ENCODE measurements around the gene SMIM7. TPM values are rescaled to one million over a fixed set of nuclear protein-coding genes. Genes with fewer than 3 reads are reported as not detected.

SMIM7 gene
- total and polyA plus RNA-seq, 11 donors = 27.1 to 73.1 (median 45.2) TPM

GRCh38 chr19:16599655-16600346 lies 60.1 kb downstream of the SMIM7 start:
- Histone ChIP-seq H3K4me3 (no peak overlapping the region), H3K27me3 (no peaks in the 10 kb centered on the region), H3K4me1 (peaks cover 5 to 91% (median 41%) of the 10 kb centered on the region in 12 donors), H3K27ac (no peak overlapping the region), H3K36me3 (no peaks in the 10 kb centered on the region), H3K9me3 (no peaks in the 10 kb centered on the region)
- WGBS, 4 donors = 82 to 94% (median 83%) methylated on average over 5 to 6 of the region's 6 CpGs
- intact Hi-C loops (cut with DNase I) = no loop called here
- TF ChIP-seq CTCF (IDR thresholded peaks at IDR 0.05) (no peak), POLR2A (IDR thresholded peaks at IDR 0.05) (no peak)
- peak in 1 of 4 donors; percentile 5 for ATAC-seq
- DNase-seq = peak in 1 of 5 donors; percentile 5

GRCh38 chr19:16598848-16599247 lies 61.1 kb downstream of the SMIM7 start:
- no peak for TF ChIP-seq CTCF (IDR thresholded peaks at IDR 0.05)
- no peak for TF ChIP-seq POLR2A (IDR thresholded peaks at IDR 0.05)
- Histone ChIP-seq H3K4me3 (no peak overlapping the region), H3K9me3 (no peaks in the 10 kb centered on the region), H3K4me1 (peaks cover 5 to 91% (median 47%) of the 10 kb centered on the region in 12 donors), H3K27ac (peak overlapping the region in 1 of 12 donors; percentile 25), H3K36me3 (no peaks in the 10 kb centered on the region), H3K27me3 (no peaks in the 10 kb centered on the region)
- intact Hi-C loops (cut with DNase I) = no loop called here
- ATAC-seq (peak in 2 of 4 donors; percentile 40 to 48), DNase-seq (no peak)
- 39 to 53% (median 49%) methylated on average over 4 of the region's 4 CpGs for WGBS, 4 donors

GRCh38 chr19:16596399-16596798 lies 63.5 kb downstream of the SMIM7 start:
- Histone ChIP-seq H3K4me1 (peaks cover 5 to 91% (median 48%) of the 10 kb centered on the region in 12 donors), H3K36me3 (no peaks in the 10 kb centered on the region), H3K27me3 (no peaks in the 10 kb centered on the region), H3K27ac (no peak overlapping the region), H3K9me3 (no peaks in the 10 kb centered on the region), H3K4me3 (no peak overlapping the region)
- DNase-seq (peak in 1 of 5 donors; percentile 8), ATAC-seq (no peak)
- TF ChIP-seq CTCF (IDR thresholded peaks at IDR 0.05) = no peak
- no peak for TF ChIP-seq POLR2A (IDR thresholded peaks at IDR 0.05)
- intact Hi-C loops (cut with DNase I) = no loop called here
- 90 to 97% (median 94%) methylated on average over 3 to 9 of the region's 9 CpGs for WGBS, 4 donors

Other genes starting within 250 kb of the SMIM7 start
- gene EPS15L1, start 188.2 kb downstream of the SMIM7 start, total RNA-seq = 10 to 100 TPM; 24.5 to 70.1 (median 55.7) TPM
- gene EPS15L1, start 188.2 kb downstream of the SMIM7 start, polyA plus RNA-seq = 10 to 100 TPM; 50.0 to 56.9 TPM
- gene CALR3, start 164.0 kb downstream of the SMIM7 start, total RNA-seq = not detected
- gene CALR3, start 164.0 kb downstream of the SMIM7 start, polyA plus RNA-seq = not detected
- gene C19orf44, start 163.8 kb downstream of the SMIM7 start, total RNA-seq = 1 to 10 TPM; 1.6 to 4.8 (median 3.3) TPM
- 1 to 10 TPM; 1.9 to 4.8 TPM for gene C19orf44, start 163.8 kb downstream of the SMIM7 start, polyA plus RNA-seq
- 10 to 100 TPM in 7 of 9 donors, 1 to 10 TPM in 2; 5.7 to 24.6 (median 17.0) TPM for gene CHERP, start 117.7 kb downstream of the SMIM7 start, total RNA-seq
- 10 to 100 TPM; 11.6 to 15.5 TPM for gene CHERP, start 117.7 kb downstream of the SMIM7 start, polyA plus RNA-seq
- gene SLC35E1, start 87.7 kb downstream of the SMIM7 start, total RNA-seq = 10 to 100 TPM; 20.4 to 44.0 (median 24.0) TPM
- 10 to 100 TPM; 21.2 to 33.9 TPM for gene SLC35E1, start 87.7 kb downstream of the SMIM7 start, polyA plus RNA-seq
- 1 to 10 TPM; 3.6 to 7.5 (median 4.6) TPM for gene MED26, start 31.9 kb downstream of the SMIM7 start, total RNA-seq
- gene MED26, start 31.9 kb downstream of the SMIM7 start, polyA plus RNA-seq = 1 to 10 TPM; 4.3 to 5.6 TPM
- gene TMEM38A, start 995 bp upstream of the SMIM7 start, total RNA-seq = 10 to 100 TPM; 13.7 to 37.3 (median 27.2) TPM
- gene TMEM38A, start 995 bp upstream of the SMIM7 start, polyA plus RNA-seq = 10 to 100 TPM; 26.6 to 47.4 TPM
- gene NWD1, start 59.7 kb upstream of the SMIM7 start, total RNA-seq = under 1 TPM in 2 of 9 donors, not detected in 7; 0.04 to 0.05 TPM
- under 1 TPM; 0.03 to 0.04 TPM for gene NWD1, start 59.7 kb upstream of the SMIM7 start, polyA plus RNA-seq
- 10 to 100 TPM; 15.2 to 36.6 (median 24.7) TPM for gene SIN3B, start 169.3 kb upstream of the SMIM7 start, total RNA-seq
- gene SIN3B, start 169.3 kb upstream of the SMIM7 start, polyA plus RNA-seq = 10 to 100 TPM; 18.2 to 20.7 TPM
- gene F2RL3, start 228.9 kb upstream of the SMIM7 start, total RNA-seq = 1 to 10 TPM in 5 of 9 donors, under 1 TPM in 4; 0.12 to 4.1 (median 1.2) TPM
- 1 to 10 TPM; 1.1 to 4.6 TPM for gene F2RL3, start 228.9 kb upstream of the SMIM7 start, polyA plus RNA-seq

Data from heart left ventricle (tissue), 16 donors.